Nephron (organoid): ENCODE measurements around the gene CRTC1.

Experiments
- H3K27ac Mint-ChIP-seq, 3 experiments: 2 replicates each; pipeline ENCODE4 v1.8.0; 2020; ENCODE audit warnings: mixed read lengths in 3 of 3, mild to moderate bottlenecking in 2 of 3, moderate library complexity in 1 of 3
- H3K27me3 Mint-ChIP-seq: 2 replicates; pipeline ENCODE4 v1.8.0; 2021; ENCODE audit warnings: low read depth, mild to moderate bottlenecking, moderate library complexity, mixed read lengths
- H3K36me3 Mint-ChIP-seq: 2 replicates; pipeline ENCODE4 v1.8.0; 2020; ENCODE audit warnings: low read depth, mixed read lengths
- H3K4me1 Mint-ChIP-seq: 2 replicates; pipeline ENCODE4 v1.8.0; 2020; ENCODE audit warnings: mixed read lengths
- H3K4me3 Mint-ChIP-seq, 3 experiments: 2 replicates each; pipeline ENCODE4 v1.8.0; 2020; ENCODE audit warnings: mild to moderate bottlenecking in 3 of 3, mixed read lengths in 3 of 3, moderate library complexity in 2 of 3
- H3K9me3 Mint-ChIP-seq: 2 replicates; pipeline ENCODE4 v1.8.0; 2020; ENCODE audit warnings: mixed read lengths
- CTCF ChIP-seq, 3 experiments: fragments of 200-600 bp; sonication (generic); IDR thresholded peaks; one replicate each; pipeline ENCODE4 v1.5.0; 2021; ENCODE audit warnings: antibody characterized with exemption in 3 of 3; ENCODE audit not compliant: unreplicated experiment in 3 of 3

Gene CRTC1

GRCh38 chr19:18782559-18783225, 99.2 kb downstream of the CRTC1 start:
- H3K27ac Mint-ChIP-seq, result no peak overlapping the region
- peaks cover 5% of the 10 kb centered on the region for H3K4me1 Mint-ChIP-seq
- H3K4me3 Mint-ChIP-seq, result no peak overlapping the region
- H3K27me3 Mint-ChIP-seq, result peaks cover 52% of the 10 kb centered on the region
- H3K36me3 Mint-ChIP-seq, result no peaks in the 10 kb centered on the region
- TF ChIP-seq CTCF (IDR thresholded peaks at IDR 0.05; ENCODE audit: unreplicated experiment in 3 of 3), result no peak
- H3K9me3 Mint-ChIP-seq, result peaks cover 4% of the 10 kb centered on the region

GRCh38 chr19:18783958-18784785, 100.7 kb downstream of the CRTC1 start:
- no peak overlapping the region for H3K27ac Mint-ChIP-seq
- peaks cover 53% of the 10 kb centered on the region for H3K27me3 Mint-ChIP-seq
- H3K4me3 Mint-ChIP-seq, result peak overlapping the region in 1 of 3 experiments; percentile 5
- peaks cover 5% of the 10 kb centered on the region for H3K4me1 Mint-ChIP-seq
- no peak for TF ChIP-seq CTCF (IDR thresholded peaks at IDR 0.05; ENCODE audit: unreplicated experiment in 3 of 3)
- H3K9me3 Mint-ChIP-seq, result peaks cover 5% of the 10 kb centered on the region
- no peaks in the 10 kb centered on the region for H3K36me3 Mint-ChIP-seq

- no peak overlapping the region for H3K27ac Mint-ChIP-seq
- no peaks in the 10 kb centered on the region for H3K36me3 Mint-ChIP-seq
- peaks cover 5% of the 10 kb centered on the region for H3K4me1 Mint-ChIP-seq
- H3K9me3 Mint-ChIP-seq, result peaks cover 5% of the 10 kb centered on the region
- no peak overlapping the region for H3K4me3 Mint-ChIP-seq
- H3K27me3 Mint-ChIP-seq, result peaks cover 58% of the 10 kb centered on the region
- no peak for TF ChIP-seq CTCF (IDR thresholded peaks at IDR 0.05; ENCODE audit: unreplicated experiment in 3 of 3)
Observed at GRCh38 chr19:18784786-18785120, 101.3 kb downstream of the CRTC1 start.

- Mint-ChIP-seq H3K27me3 (peaks cover 65% of the 10 kb centered on the region), H3K4me3 (peak overlapping the region; percentile 26 to 40 (median 39)), H3K27ac (no peak overlapping the region), H3K4me1 (peaks cover 9% of the 10 kb centered on the region), H3K9me3 (peaks cover 5% of the 10 kb centered on the region), H3K36me3 (no peaks in the 10 kb centered on the region)
- no peak for TF ChIP-seq CTCF (IDR thresholded peaks at IDR 0.05; ENCODE audit: unreplicated experiment in 3 of 3)
Observed at GRCh38 chr19:18785179-18786124, 102.0 kb downstream of the CRTC1 start.

GRCh38 chr19:18788529-18789421, 105.3 kb downstream of the CRTC1 start:
- Mint-ChIP-seq H3K4me3 (peak overlapping the region in 2 of 3 experiments; percentile 20 to 64), H3K9me3 (peaks cover 5% of the 10 kb centered on the region), H3K27ac (no peak overlapping the region), H3K27me3 (peaks cover 98% of the 10 kb centered on the region), H3K4me1 (peaks cover 10% of the 10 kb centered on the region), H3K36me3 (no peaks in the 10 kb centered on the region)
- TF ChIP-seq CTCF (IDR thresholded peaks at IDR 0.05; ENCODE audit: unreplicated experiment in 3 of 3), result no peak
